NT2/D1 (cell line): ENCODE measurements around the gene CUL9.

Experiments
- SUZ12 ChIP-seq: IDR thresholded peaks from 2 replicates; pipeline ENCODE4 v1.6.1; 2011; ENCODE audit not compliant: insufficient read length, insufficient read depth; ENCODE audit errors: extremely low read depth
- YY1 ChIP-seq: IDR thresholded peaks from 2 replicates; pipeline ENCODE4 v1.6.1; 2011; ENCODE audit not compliant: insufficient read length, insufficient read depth
- ZNF274 ChIP-seq: IDR thresholded peaks from 2 replicates; pipeline ENCODE4 v1.6.1; 2011; ENCODE audit warnings: mild to moderate bottlenecking, low read depth, low read length

GRCh38 chr6:43150051-43150751 is 31.8 kb upstream of the CUL9 start:
- TF ChIP-seq ZNF274, result no peak
- no peak for TF ChIP-seq YY1
- TF ChIP-seq SUZ12, result no peak
